CD4-positive, alpha-beta T cell treated with Interleukin-12 subunit alpha and Interleukin-12 subunit beta, for 1 hour (primary cell): ENCODE results near the gene DSCAML1.
"Not testable (repeated sequence)": the region's sequence is repeated elsewhere in the genome, so short reads cannot be mapped to it uniquely, and the experiment has no call there.

ENCODE experiments used
- DNase-seq: peaks from one replicate; pipeline ENCODE4 v3.0.0-alpha.2; 2020

The DSCAML1 gene

GRCh38 chr11:117415358-117415896 is 381.6 kb downstream of the DSCAML1 start:
- no peak for DNase-seq

DNA sequence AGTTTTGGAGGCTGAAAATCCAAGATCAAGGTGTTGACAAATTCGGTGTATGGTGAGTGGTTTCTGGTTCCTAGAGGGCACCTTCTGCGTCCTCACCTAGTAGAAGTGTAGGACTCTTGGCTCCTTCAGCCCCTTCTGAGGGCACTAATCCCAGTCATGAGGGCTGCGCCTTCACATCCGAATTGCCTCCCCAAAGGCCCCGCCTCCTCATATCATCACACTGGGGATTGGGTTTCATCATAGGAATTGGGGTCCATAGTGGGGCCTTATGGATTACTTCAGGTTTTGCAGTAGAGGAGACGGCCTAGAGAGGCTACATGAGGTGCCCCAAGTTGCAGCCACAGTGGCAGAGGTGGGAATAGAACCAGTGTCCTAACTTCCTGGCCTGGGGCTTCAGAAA is 382.3 kb downstream of the DSCAML1 start:
- DNase-seq, result no peak

- DNase-seq, result no peak
Measured at GRCh38 chr11:117413616-117414015, 383.4 kb downstream of the DSCAML1 start.

DNA sequence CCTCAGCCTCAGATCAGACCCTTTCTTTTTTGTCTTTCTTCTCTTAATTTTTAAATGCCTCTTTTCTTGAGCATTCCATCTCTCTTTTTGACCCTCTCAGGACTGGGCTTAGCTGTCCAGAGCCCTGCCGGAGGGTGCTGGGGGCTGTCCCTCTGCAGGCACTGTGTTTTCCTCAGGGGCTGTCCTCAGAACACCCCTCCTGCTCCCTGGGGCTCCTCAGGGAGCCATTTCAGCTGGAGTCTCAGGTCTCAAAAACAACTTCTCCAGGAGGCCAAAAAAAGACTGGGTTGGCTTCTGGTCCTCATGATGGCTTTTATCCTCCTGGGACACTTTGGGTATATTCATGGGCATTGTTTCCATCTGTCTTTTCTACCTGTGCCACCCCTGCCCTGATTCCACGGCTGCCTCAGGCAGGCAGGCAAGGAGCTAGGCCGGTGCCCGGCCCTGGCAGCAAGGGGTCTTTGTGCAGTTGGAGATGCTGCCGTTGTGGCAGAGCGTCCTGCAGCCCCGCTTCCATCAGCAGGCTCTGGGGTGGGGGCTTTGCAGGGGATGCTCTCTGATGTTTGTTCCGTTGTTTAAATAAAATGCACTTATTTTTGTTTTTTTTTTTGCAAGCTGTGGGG is 384.3 kb downstream of the DSCAML1 start:
- no peak for DNase-seq

DNA sequence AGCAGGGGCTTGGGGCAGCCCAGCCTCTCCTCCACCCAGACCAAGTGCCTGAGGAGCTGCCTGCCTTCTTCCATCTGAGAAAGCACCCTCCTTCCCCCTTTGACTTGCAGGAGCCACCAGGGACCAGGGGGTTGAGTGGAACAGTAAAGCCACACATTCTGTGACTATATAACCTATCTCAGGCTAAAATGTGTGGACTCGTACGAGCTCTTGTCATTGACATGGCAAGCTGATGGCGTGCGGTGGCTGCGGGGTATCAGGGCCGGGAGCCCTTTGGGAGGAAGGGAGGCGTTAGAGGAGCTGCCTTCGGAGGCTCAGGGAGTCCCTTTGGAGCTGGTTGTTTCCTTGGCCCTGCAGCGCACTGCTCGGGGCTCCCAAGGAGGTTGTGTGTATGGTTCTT is 384.8 kb downstream of the DSCAML1 start:
- DNase-seq, result no peak

- DNase-seq, result no peak
Measured at GRCh38 chr11:117411736-117412135, 385.3 kb downstream of the DSCAML1 start.

DNA sequence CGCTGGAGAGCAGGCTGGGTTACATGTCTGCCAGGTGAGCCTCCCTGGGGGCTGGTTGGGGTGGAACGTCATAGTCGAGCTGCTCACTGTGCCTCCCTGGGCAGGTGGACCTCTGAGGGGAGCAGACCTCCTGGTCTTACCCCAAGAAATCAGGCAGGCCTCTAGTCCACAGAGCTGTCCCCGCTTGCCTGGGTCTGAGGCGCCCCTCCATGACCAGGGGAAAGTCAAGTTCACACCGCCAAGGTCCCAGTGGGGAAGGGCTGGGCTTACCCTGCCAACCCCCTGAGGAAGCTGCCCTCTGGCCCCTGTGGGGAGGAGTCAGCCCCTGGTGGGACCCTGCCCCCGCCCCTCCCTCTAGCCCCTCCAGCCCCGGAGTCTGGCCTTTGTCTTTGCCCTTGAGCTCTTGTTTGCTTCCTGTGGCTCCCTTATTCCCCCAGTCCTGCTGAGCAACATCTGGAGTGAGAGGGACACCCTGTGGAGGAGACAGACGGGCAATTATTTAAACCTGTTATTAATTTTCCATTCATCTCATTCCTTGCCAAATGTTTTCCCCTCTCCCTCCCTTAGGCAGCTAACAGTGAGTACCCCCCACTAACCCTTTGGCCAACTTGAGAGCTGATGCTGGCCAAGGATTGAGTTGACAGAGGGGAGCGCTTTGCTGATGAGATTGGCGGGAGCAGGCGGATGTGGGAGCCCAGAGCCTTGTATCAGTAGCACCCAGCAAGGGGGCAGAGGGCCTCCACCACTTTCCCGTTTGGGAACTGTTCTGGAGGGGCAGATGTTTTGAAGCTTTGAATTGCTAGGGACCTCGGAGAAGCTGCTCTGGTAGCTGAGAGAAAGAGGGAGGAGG is 385.9 kb downstream of the DSCAML1 start:
- no peak for DNase-seq

DNA sequence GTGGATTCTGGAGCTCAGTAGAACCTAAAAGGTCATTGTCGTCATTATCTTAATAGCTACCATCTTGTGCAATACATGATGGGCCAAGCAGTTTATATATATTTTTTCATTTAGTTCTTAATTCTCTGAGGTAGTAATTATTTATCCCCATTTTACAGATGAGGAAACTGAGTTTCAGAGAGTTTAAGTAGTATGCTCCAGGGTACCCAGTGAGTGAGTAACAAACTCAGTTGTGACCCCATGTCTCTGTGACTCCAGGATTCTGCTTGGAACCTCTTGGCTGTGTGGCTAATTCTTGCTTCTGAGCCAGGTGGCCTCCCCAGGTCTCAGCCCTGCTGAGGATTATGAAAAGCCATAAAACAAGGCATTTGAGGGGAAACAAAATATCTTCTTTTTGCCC is 386.8 kb downstream of the DSCAML1 start:
- DNase-seq, result no peak

- no peak for DNase-seq
Measured at GRCh38 chr11:117409511-117409910, 387.5 kb downstream of the DSCAML1 start.

GRCh38 chr11:117408356-117408755 is 388.7 kb downstream of the DSCAML1 start:
- DNase-seq, result no peak

DNA sequence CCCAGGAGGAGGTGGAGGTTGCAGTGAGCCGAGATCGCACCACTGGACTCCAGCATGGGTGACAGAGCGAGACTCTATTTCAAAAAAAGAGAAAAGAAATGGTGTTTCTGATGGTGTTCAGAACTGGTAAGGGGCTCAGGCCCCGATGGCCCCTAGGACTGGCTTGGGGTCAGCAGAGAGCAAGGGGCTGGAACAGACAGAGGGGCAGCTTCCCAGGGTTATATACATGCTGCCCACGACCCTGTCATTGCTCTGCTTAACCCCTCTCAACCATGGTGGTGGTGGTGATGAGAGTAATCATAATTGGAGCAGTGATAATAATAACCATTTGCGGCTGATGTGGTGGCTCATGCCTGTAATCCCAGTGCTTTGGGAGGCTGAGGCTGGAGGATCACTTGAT is 390.0 kb downstream of the DSCAML1 start:
- DNase-seq, result no peak

- DNase-seq, result not testable (repeated sequence)
Measured at GRCh38 chr11:117405898-117406297, 391.1 kb downstream of the DSCAML1 start.

GRCh38 chr11:117399100-117399840 is 397.7 kb downstream of the DSCAML1 start:
- not testable (repeated sequence) for DNase-seq

DNA sequence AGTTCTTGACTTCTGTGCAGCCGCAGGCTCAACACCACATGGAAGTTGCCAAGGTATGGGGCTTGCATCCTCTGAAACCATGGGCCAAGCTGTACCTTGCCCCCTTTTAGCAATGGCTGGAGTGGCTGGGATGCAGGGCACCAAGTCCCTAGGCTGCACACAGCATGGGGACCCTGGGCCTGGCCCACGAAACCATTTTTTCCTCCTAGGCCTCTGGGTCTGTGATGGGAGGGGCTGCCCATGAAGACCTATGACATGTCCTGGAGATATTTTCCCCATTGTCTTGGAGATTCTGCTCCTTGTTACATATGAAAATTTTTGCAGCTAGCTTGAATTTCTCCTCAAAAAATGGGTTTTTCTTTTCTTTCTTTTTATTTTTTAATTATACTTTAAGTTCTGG is 398.4 kb downstream of the DSCAML1 start:
- not testable (repeated sequence) for DNase-seq

GRCh38 chr11:117396970-117397369 is 400.0 kb downstream of the DSCAML1 start:
- no peak for DNase-seq

GRCh38 chr11:117395476-117395875 is 401.5 kb downstream of the DSCAML1 start:
- DNase-seq, result no peak

DNA sequence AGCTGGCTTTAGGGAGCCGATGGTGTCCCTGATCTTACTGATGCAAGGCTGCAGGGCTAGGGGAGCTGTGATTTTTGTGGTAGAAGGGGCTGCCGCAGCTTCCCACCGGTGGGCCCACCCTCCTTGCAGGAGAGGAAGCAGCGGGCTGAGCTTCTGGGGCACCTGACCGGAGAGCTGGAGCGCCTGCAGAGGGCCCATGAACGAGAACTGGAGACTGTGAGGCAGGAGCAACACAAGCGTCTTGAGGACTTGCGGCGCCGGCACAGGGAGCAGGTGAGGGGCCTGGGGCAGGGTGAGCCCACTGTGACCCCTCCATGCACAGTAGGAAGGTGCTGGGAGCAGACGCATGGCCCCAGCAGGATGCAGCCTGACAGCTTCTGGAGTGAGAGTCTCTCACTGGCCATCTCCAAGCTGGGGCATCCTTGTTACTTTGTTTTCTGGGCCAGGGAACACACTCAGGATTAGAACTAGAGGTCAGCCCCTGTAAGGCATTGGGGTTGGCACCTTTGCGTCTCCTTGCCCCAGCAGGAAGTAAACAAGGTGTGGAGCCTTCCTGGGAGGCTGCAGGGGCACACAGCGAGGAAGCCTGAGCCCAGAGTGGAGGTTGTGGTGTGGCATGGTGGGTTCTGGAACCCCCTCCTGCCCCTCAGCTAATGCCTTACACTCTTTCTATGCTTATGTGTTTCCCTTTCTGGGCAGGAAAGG is 402.6 kb downstream of the DSCAML1 start:
- no peak for DNase-seq

DNA sequence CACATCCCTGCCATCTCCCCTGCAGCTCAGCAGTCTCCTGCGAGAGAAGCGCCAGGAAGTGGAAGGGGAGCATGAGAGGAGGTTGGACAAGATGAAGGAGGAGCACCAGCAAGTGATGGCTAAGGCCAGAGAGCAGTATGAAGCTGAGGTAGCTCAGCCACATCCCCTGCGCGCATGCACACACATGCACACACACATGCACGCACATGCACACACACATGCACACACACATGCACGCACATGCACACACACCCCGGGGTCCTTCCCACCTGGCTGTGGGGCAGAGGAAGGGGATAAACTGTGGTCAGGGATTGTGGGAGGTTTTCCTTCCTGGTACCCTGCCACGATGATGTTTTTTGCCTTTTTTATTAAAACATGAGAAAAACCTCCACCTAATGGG is 404.0 kb downstream of the DSCAML1 start:
- DNase-seq, result no peak

DNA sequence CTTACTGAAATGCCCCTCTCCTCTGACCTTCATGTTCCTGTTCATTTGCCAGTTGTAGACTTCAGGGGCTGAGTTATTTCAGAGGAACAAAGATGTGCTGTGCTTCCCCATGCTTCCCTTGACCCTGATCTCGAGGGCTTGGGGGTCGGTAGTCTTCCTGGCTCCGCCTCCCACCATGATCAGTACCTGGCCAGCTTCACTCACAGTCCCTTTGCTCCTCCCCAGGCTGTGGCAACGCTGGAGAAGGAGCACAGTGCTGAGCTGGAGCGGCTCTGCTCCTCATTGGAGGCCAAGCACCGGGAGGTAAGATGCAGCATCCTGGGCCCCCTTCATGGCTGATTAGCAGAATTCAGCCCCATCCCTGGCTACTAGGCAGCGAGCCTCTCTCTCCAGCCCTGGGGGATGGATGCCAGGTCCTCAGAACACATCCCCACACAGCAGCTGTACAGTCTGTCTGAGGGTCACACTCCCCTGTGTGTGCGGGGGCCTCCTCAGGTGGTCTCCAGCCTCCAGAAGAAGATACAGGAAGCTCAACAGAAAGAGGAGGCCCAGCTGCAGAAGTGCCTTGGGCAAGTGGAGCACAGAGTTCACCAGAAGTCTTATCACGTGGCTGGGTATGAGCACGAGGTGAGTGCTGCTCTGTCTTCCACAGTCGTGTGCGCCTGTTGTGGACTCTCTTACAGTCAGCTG is 404.9 kb downstream of the DSCAML1 start:
- no peak for DNase-seq

DNA sequence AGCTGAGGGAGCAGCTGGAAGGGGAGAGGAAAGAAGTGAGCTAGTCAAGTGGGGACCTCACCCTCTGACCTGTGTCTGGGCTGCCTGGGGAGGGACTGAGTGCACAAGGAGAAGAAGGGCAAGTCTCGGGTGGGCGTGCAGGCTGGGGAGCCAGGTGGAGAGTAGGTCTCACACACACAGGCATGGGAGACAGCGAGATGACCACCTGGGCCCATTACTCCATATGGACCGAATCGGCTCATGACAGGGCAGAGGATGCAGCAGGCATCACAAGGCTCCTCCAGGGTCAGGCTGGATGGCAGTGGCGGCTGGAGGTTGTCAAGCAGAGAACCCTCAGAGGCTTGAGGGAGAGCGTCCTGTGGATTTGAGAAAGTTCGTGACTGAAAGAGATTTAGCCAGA is 405.8 kb downstream of the DSCAML1 start:
- no peak for DNase-seq

DNA sequence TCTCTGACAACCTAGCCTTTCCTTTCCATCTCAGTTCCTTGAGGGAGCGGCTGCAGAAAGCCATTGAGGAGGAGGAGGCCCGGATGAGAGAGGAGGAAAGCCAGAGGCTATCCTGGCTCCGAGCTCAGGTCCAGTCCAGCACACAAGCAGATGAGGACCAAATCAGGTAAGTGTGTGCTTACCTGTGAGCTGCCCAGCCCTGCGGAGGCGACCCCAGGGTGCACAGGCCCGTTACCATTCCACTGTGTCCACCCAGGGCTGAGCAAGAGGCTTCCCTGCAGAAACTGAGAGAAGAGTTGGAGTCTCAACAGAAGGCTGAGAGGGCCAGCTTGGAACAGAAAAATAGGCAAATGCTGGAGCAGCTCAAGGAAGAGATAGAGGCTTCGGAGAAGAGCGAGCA is 406.3 kb downstream of the DSCAML1 start:
- DNase-seq, result no peak
